Mucosa of stomach (tissue), 1 donor: ENCODE results near the gene KDM8.

ENCODE experiments used
- H3K27me3 ChIP-seq: one replicate; pipeline ENCODE4 v1.7.0; 2013; ENCODE audit warnings: mild to moderate bottlenecking, low read length; ENCODE audit not compliant: control insufficient read depth, insufficient read depth
- H3K36me3 ChIP-seq: one replicate; pipeline ENCODE4 v1.7.0; 2013; ENCODE audit warnings: low read length; ENCODE audit not compliant: control insufficient read depth, insufficient read depth
- H3K4me1 ChIP-seq: one replicate; pipeline ENCODE4 v1.7.0; 2013; ENCODE audit warnings: mild to moderate bottlenecking, low read length; ENCODE audit not compliant: control insufficient read depth, insufficient read depth
- H3K4me3 ChIP-seq: one replicate; pipeline ENCODE4 v1.7.0; 2013; ENCODE audit warnings: low read length
- H3K9ac ChIP-seq: one replicate; pipeline ENCODE4 v1.7.0; 2013; ENCODE audit warnings: mild to moderate bottlenecking, low read length, moderate library complexity
- H3K9me3 ChIP-seq: one replicate; pipeline ENCODE4 v1.7.0; 2013; ENCODE audit warnings: mild to moderate bottlenecking, low read length, moderate library complexity; ENCODE audit not compliant: control insufficient read depth
- donor health status: Pancreatic carcinoma.

KDM8 gene

GRCh38 chr16:27228621-27229501, 25.5 kb downstream of the KDM8 start:
- no peaks in the 10 kb centered on the region for H3K27me3 ChIP-seq
- H3K9me3 ChIP-seq, result no peaks in the 10 kb centered on the region
- H3K9ac ChIP-seq, result no peak overlapping the region
- H3K4me1 ChIP-seq, result peaks cover 47% of the 10 kb centered on the region
- H3K36me3 ChIP-seq, result no peaks in the 10 kb centered on the region
- H3K4me3 ChIP-seq, result no peak overlapping the region

- H3K4me3 ChIP-seq, result no peak overlapping the region
- H3K9ac ChIP-seq, result no peak overlapping the region
- no peaks in the 10 kb centered on the region for H3K9me3 ChIP-seq
- H3K27me3 ChIP-seq, result no peaks in the 10 kb centered on the region
- no peaks in the 10 kb centered on the region for H3K36me3 ChIP-seq
- peaks cover 55% of the 10 kb centered on the region for H3K4me1 ChIP-seq
Observed at GRCh38 chr16:27229891-27230470, 26.7 kb downstream of the KDM8 start.

DNA sequence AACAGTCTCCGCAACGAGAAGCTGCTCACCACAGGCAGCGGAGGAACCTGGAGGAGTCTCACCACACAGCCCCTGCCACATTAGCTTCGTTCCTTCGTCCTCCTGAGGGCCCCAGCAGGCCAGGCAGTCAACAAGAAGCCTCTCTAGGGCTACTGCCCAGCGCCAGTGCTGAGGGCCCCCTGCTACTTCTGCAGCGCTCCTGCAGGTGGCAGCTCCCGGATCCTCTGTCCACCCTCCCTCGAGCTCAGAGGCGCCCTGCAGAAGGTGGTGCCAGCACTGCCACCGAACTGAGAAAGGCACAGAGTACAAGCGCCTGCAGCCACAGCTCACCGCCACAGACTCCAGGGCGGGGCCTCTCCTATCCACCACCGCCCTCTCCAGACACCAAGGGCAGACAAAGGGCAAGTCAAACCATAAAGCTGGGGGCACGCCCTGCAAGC, 27.3 kb downstream of the KDM8 start:
- Histone ChIP-seq H3K4me1 (peaks cover 55% of the 10 kb centered on the region), H3K4me3 (no peak overlapping the region), H3K36me3 (no peaks in the 10 kb centered on the region), H3K9me3 (no peaks in the 10 kb centered on the region), H3K9ac (no peak overlapping the region), H3K27me3 (no peaks in the 10 kb centered on the region)

GRCh38 chr16:27231692-27232060, 28.4 kb downstream of the KDM8 start:
- H3K4me3 ChIP-seq, result no peak overlapping the region
- no peaks in the 10 kb centered on the region for H3K36me3 ChIP-seq
- peaks cover 54% of the 10 kb centered on the region for H3K4me1 ChIP-seq
- H3K9me3 ChIP-seq, result no peaks in the 10 kb centered on the region
- no peaks in the 10 kb centered on the region for H3K27me3 ChIP-seq
- no peak overlapping the region for H3K9ac ChIP-seq

DNA sequence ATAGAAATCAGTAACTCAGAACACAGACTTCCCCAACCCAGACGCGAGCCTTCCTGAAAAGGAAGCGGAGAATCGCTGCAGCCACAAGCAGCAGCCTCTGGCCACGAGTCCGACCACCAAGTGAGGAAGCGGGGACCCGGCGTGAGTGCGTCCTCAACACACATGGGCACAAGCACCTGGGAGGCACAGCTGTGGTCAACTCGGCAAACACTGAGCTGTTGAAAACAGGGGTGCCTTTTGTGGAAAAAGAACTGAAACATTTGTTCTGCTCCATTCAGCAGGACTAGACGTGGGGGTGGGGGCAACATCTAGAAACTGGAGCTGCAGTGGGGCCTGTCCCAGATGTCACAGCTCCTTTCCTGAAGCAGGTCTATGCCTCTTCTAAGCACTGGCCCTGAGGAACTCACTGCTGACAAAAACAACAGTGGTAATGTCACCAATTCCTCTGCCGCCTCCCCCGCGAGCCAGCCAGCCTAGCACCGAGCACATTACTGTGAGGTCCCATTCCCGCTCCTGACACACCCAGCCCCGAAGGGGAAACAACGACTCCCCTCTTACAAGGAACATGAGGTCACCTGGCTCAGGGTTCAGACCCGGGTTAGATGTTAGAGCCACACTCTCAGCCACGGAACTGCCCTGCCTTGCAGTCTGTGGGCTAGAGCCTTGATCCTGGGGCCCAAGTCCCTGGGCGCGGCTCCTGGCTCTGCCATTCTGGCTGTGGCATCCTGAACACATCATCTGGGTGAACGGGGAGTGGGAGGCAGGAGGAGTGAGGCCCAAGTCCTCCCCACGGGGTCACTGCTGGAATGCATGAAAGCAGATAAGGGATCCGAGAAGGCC, 29.0 kb downstream of the KDM8 start:
- no peaks in the 10 kb centered on the region for H3K9me3 ChIP-seq
- H3K9ac ChIP-seq, result no peak overlapping the region
- H3K4me3 ChIP-seq, result no peak overlapping the region
- H3K36me3 ChIP-seq, result no peaks in the 10 kb centered on the region
- peaks cover 51% of the 10 kb centered on the region for H3K4me1 ChIP-seq
- H3K27me3 ChIP-seq, result no peaks in the 10 kb centered on the region

DNA sequence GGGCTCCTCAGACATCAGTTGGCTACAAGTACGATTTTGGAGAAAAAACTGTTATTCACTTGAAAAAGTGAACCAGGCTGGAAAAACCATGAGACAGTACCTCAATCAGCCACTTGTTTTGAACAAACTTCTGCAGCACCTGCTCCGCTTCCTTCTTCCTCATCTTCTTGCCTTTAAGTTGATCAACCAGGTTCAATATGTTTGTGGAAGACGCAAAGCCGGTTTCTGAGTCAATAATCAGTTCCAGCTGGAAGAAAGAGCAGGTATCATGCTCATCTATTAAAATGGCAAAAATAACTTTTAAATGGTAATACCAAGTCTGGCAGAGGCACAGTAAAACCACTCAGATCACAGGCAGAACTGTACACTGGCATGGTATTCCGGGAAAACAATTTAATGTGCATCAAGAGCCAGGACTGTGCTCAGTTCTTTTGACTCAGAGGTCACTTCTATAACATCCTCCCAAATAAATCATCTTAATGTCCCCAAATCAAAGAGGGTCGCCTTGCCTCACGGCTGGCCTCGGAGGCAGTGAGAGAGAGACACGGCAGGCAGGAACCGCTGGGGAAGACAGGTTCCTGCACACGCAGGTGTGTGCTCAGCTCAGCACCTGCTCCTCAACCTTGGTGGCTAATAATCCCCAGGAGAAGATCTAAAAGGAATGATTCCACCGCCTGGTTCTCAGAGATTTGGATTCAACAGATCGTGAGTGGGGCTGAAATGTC, 29.7 kb downstream of the KDM8 start:
- Histone ChIP-seq H3K9me3 (no peaks in the 10 kb centered on the region), H3K27me3 (no peaks in the 10 kb centered on the region), H3K36me3 (no peaks in the 10 kb centered on the region), H3K4me3 (no peak overlapping the region), H3K9ac (no peak overlapping the region), H3K4me1 (peaks cover 55% of the 10 kb centered on the region)

- H3K9ac ChIP-seq, result no peak overlapping the region
- H3K27me3 ChIP-seq, result no peaks in the 10 kb centered on the region
- H3K36me3 ChIP-seq, result no peaks in the 10 kb centered on the region
- H3K4me3 ChIP-seq, result no peak overlapping the region
- no peaks in the 10 kb centered on the region for H3K9me3 ChIP-seq
- H3K4me1 ChIP-seq, result peaks cover 60% of the 10 kb centered on the region
Observed at GRCh38 chr16:27233731-27234130, 30.4 kb downstream of the KDM8 start.

- no peak overlapping the region for H3K9ac ChIP-seq
Observed at GRCh38 chr16:27234171-27234570, 30.8 kb downstream of the KDM8 start.

DNA sequence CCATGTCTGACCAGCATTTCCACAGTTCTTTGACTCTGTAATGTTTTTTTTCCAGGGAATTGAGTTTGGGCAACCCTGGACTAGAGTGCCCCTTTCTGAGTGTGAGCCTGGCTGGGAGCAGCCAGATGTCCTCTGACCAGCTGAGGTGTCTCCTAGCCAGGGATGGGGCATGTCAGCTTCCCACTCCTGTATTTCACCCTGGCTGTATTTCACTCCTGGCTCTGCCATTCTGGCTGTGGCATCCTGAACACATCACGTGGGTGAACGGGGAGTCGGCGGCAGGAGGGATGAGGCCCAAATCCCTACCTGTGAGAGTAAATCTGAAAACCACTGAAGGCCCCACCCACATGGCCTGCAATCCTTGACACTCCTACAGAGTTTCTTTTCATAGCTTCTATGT, 31.3 kb downstream of the KDM8 start:
- H3K36me3 ChIP-seq, result no peaks in the 10 kb centered on the region

More at GRCh38 chr16:27234171-27234570, 30.8 kb downstream of the KDM8 start:
- Histone ChIP-seq H3K27me3 (no peaks in the 10 kb centered on the region), H3K4me3 (no peak overlapping the region), H3K9me3 (no peaks in the 10 kb centered on the region), H3K36me3 (no peaks in the 10 kb centered on the region), H3K4me1 (peaks cover 60% of the 10 kb centered on the region)

GRCh38 chr16:27235055-27235937, 32.0 kb downstream of the KDM8 start:
- Histone ChIP-seq H3K9ac (no peak overlapping the region), H3K36me3 (no peaks in the 10 kb centered on the region), H3K9me3 (no peaks in the 10 kb centered on the region), H3K27me3 (no peaks in the 10 kb centered on the region), H3K4me3 (no peak overlapping the region), H3K4me1 (peaks cover 55% of the 10 kb centered on the region)

More for the DNA sequence above, 31.3 kb downstream of the KDM8 start:
- no peaks in the 10 kb centered on the region for H3K27me3 ChIP-seq
- H3K4me3 ChIP-seq, result no peak overlapping the region
- H3K9ac ChIP-seq, result peak overlapping the region; percentile 9
- peaks cover 60% of the 10 kb centered on the region for H3K4me1 ChIP-seq
- no peaks in the 10 kb centered on the region for H3K9me3 ChIP-seq

GRCh38 chr16:27235938-27236245, 32.6 kb downstream of the KDM8 start:
- H3K4me3 ChIP-seq, result no peak overlapping the region
- H3K9ac ChIP-seq, result no peak overlapping the region
- no peaks in the 10 kb centered on the region for H3K9me3 ChIP-seq
- peaks cover 49% of the 10 kb centered on the region for H3K4me1 ChIP-seq
- H3K27me3 ChIP-seq, result no peaks in the 10 kb centered on the region
- no peaks in the 10 kb centered on the region for H3K36me3 ChIP-seq
